GM15510 (cell line): ENCODE results near the gene SDS.

Experiments used
- POLR2A ChIP-seq: IDR thresholded peaks from 3 replicates; pipeline ENCODE4 v1.6.1; 2011; ENCODE audit warnings: borderline replicate concordance; ENCODE audit not compliant: insufficient read length; ENCODE audit errors: extremely low read depth

The SDS gene

DNA sequence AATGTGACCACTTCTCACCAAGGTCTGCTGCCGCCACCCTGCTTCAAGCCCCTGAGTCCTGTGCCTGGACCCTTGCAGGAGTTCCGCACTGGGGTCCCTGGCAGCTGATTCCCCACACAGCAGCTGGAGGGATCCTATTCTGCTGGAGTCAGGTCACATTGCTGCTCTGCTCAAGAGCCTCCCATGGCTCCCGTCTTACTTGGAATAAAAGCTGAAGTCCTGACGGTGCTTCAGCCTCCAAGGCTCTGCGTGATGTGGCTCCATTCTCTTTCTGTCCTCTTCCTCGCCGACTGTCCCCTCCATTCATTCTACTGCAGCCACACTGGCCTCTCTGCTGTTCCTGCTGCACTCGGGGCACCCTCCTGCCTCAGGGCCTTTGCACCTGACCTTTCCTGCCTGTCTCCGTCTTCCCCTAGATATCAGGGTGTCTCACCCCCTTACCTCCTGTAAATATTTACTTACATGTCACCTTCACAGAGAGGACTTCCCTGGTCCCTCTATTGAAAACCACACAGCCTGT lies 10.9 kb upstream of the SDS start:
- TF ChIP-seq POLR2A: no peak

DNA sequence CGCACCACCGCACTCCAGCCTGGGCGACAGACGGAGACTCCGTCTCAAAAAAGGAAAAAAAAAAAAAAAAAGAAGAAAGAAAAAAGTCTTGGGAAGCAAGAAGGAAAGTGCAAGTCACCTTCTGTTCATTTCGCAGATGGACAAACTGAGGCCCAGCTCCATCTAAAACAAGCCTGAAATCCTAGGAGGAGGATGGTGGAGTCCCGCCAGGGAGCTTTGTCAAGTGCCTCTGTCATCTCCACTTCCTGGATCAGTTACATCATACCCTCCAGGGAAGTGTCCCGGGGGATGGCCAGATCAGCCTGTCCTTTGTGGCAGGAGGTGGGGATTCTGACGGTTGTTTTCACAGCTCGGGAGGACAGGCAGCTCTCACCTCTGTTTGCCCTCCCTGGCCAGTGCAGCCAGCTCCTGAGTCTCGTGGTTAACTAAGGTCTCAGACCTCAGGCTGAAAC lies 9.8 kb upstream of the SDS start:
- no peak for TF ChIP-seq POLR2A

DNA sequence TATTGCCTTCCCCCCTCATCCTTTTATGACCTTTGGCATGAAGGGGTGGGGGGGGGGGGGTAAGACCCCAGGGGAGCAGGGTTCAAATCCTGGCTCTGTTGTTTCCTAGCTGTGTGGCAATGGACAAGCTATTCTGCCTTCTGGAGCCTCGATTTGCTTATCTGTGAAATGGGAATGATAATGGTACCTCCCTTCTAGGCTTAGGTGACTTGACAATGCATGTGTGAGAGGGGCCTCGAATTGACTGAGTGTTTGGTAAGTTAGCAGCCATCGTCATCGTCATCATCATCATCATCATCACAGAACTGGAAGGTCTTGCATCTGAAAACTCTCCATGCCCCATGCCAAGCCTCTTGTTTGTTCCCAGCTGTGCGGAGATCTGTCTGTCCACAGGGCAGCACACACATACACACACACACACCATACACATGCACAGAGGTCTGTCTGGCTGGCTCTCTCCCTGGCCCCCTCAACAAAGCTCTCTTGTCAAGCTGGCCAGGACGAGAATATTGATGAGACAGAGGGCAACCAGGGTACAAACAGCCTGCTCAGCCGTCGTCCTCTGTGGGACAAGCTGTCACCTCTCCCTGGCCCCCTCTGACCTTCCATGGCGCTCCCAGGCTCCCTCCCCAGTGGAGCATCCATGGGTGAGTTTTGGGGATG lies 5.9 kb upstream of the SDS start:
- TF ChIP-seq POLR2A: no peak

DNA sequence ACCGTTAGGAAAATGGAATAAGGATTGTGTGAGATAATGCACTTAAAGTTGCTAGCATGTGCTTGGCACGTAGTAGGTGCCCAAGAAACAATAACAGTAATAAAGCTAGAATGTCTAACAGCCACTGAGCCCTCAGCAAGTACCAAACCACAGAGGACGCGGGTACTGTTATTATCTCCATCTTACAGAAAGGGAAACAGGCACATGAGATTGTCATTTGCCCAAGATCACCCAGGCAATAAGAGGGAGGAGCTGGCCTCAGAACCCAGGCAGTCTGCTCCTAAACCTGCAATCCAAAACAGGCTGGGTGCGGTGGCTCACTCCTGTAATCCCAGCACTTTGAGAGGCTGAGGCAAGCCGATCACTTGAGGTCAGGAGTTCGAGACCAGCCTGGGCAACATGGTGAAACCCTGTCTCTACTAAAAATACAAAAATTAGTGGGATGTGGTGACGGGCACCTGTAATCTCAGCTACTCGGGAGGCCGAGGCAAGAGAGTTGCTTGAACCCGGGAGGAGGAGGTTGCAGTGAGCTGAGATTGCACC lies 5.1 kb upstream of the SDS start:
- no peak for TF ChIP-seq POLR2A

DNA sequence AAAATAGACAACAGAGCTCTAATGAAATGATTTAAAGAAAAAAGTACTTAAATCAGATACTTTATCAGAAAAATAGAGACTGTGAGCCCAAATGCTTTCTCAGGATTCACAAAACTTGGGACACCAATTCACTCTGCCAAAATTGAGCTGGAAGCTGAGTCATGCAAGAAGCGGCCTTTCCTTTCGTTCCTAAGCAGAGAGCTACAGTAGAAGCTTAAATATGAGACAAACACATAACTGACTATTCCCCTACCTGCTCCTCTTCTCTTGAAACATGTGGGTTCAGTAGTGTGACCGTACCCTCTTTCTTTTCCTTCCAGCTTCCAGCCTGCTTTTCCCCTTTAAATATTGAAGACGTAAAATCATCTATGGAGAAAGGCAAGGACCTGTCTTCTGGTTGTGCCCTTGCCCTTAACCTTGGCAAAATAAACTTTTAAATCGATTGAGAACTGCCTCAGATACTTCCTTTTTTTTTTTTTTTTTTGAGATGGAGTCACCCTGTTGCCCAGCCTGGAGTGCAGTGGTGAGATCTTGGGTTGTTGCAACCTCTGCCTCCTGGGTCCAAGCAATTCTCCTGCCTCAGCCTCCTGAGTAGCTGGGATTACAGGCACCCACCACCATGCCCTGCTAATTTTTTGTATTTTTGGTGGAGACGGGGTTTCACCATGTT lies 4.4 kb upstream of the SDS start:
- no peak for TF ChIP-seq POLR2A

DNA sequence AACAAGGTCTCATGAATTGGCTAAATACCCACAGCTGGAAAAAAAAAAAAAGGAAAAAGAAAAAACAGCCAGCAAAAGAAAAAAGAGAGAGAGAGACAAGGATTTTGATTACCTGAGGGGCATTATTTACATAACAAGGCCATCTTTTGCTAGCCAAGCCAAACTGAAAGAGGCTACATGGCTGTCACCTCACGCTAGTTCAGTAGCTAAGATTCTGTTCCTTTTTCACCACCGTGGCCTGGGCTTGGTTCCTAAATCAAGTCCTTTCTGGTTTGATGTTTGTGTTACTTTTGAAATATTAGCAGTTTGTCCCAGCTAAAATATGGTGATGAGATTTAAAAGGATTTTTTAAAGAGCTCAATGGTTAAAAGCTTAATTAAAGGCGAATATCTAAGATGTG lies 2.0 kb upstream of the SDS start:
- no peak for TF ChIP-seq POLR2A

DNA sequence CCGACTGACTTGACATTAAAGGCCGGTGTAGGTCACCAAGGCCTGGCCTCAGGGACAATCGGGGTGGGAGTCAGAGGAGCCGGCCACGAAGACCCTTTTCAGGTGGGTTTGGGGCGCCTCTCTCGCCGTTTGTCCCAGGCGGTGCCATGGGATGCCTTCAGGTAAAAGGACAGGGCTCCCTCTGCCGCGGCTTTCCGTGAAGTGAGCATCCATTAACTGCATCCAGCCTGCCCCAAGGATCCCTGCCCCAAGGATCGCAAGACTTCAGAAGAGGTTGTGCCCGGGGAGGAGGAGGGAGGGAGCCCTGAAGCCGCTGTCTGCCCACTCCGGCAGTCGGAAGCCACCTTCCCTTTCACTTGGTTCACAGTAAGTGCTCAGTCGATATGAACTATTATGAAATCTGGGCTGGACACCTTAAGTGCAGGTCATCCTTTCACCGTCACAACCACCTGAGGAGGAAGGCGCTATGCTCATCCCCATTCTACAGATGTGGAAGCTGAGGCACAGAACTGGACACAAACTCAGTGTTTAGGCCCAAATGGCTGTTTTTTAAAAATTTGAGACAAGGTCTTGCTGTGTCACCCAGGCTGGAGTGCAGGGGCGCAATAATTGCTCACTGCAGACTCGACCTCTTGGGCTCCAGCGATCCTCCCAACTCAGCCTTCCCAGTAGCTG lies 964 bp downstream of the SDS start:
- TF ChIP-seq POLR2A: no peak

DNA sequence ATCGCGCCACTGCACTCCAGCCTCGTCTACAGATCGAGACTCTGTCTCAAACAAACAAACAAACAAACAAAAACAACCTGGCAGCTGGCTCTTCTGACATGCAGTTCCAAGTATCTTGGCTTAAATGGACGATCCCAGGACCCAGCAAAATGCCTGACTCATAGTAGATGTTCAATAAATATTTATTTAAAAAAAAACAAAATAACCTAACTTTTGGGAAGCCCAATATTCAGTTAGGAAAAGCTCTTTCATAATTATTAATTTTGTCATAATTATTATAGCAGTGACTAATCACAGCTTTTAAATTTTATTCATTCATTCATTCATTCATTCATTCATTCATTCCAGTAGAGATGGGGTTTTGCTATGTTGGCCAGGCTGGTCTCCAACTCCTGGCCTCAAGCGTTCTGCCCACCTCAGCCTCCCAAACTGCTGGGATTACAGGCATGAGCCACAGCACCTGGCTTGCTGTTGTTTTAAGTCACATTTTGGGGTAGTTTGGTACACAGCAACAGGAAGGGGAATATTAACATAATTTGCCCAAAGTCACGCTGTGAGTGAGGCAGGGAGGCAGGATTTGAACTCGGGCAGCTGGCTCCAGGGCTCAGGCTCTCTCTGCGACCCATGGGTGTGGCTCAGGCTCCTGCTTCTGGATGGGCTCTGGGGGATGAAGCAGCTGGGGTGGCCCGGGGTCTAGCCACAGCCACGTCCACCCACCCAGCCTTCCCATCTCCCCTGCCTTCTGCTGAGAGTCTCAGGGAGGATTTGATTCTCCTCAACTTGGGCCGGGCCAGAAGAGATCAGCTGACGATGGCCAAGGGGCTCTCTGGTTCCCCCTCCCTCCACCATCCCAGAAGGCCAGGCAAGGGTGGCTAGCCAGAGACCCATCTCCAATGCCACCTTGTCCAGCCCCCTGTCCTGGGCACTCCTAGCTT lies 2.4 kb downstream of the SDS start:
- no peak for TF ChIP-seq POLR2A

DNA sequence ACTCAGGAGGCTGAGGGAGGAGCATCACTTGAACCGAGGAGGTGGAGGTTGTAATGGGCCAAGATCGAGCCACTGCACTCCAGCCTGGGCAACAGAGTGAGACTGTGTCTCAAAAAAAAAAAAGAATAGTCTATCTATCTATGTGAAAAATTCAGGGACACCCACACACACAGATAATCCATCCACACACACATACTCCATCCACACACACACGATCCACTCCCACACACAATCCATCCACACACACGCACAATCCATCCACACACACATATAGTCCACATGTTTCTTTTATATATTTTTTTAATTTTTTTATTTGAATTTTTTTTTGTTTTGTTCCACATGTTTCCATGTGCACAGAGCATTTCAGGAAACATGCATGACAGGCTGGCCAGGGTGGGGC lies 3.3 kb downstream of the SDS start:
- no peak for TF ChIP-seq POLR2A

DNA sequence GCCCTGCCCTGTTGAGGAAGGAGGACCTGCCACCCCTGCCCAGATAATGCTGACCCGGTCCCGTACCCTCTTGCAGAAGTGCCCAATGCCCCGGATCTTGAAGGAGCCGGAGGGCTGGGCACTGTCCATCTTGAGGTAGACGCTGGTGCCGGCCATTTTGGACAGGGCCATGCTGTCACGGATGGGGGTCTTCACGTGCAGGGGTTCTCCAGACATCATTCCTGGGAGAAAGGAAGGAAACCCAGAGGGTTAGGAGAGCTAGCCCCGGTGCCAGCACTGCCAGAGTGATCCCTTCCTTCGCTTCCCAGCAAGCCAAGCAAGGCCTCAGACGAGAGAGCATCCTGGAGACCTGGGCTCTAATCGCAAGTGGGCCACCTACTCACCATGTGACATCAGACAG lies 4.2 kb downstream of the SDS start:
- TF ChIP-seq POLR2A: no peak

DNA sequence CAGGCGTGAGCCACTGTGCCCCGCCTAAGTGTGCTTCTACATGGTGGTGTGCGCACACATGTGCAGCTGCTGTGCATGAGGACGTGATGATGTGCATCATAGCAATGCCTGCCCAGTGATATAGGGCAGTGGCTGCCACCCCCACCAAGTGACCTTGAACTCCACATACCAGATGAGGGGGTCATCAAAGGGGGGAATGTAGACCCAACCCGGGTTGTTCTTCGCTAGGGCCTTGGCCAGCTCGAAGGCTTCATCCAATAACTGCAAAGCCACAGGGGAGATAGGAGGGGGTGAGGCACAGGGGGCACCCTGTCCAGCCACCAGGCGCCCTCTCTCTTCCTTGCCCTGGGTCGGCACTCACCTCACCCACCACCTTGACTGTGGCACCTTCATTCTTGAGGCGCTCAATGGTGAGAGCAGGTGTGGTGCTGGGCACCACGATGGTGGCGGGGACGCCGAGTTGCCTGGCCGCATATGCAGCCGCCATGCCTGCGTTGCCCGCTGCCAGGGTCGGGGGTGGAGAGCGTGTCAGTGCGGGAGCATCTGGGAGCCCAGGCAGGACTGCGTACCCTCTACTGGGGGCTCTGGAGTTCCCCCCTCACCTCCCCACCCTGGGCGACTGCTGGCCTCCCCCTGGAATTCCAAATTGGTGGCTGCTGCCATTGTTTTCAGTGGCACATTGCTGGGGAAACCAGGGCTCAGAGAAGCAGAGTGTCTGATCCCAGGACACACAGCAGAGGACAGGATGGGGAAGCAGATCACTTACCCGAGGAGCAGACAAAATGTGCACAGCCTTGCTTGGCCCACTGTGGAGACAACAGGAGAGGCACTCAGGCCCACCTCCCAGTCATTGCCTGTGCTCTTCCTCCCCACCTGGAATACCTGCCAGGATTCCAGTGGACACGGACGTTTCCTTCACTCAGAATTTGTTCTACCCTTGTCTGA lies 5.1 kb downstream of the SDS start:
- no peak for TF ChIP-seq POLR2A

DNA sequence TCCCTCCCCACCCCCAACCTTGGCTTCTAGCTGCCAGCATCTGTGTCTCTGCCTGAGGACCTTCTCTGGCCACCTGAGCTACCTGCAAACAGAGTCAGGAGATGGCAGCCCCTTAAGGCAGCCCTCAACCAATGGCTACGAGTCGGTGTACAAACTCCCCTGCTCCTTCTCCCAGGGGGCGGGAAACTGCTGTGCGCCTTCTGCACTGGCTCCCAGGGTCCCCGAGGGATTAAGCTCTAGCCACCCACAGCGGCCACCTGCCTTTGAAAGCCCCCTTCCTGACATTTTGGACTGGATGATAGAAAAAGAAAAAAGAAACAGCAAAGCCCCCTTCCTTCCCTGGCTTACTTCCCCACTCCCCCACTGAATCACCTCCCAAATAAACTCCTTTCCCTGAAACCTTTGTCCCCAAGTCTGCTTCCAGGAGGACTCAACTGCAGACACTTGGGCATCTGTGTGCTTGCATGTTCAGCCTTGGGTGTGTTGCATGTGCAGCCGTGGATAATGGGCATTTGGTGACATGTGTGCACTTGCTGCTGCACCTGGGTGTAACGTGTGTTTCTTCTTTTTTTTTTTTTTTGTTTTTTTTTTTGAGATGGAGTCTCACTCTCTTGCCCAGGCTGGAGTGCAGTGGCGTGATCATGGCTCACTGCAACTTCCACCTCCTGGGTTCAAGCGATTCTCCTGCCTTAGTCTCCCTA lies 6.0 kb downstream of the SDS start:
- no peak for TF ChIP-seq POLR2A
